A549 (cell line): Measurements from ENCODE around the gene PHIP.

Experiments
- BHLHE40 ChIP-seq: IDR thresholded peaks from 2 replicates; pipeline ENCODE4 v1.6.1; 2012; ENCODE audit warnings: low read depth, low read length, inconsistent platforms
- CEBPB ChIP-seq, 2 experiments: fragments of >200 bp in 1 of 2; sonication (Bioruptor Twin) in 1 of 2; formaldehyde crosslinking in 1 of 2; IDR thresholded peaks; 2 replicates each; pipeline ENCODE4 v1.6.1; 2012 to 2016
- CHD2 ChIP-seq: fragments of 150-350 bp; IDR thresholded peaks from 2 replicates; pipeline ENCODE4 v1.6.1; 2014; ENCODE audit warnings: low read length; ENCODE audit not compliant: partially characterized antibody
- CTCF ChIP-seq: fragments of >200 bp; sonication (Bioruptor Twin); formaldehyde crosslinking; IDR thresholded peaks from 3 replicates; pipeline ENCODE4 v1.5.1; 2016
- FOSB ChIP-seq: fragments of 250-450 bp; sonication (Bioruptor Pico); IDR thresholded peaks from 2 replicates; pipeline ENCODE4 v1.5.0; 2020; ENCODE audit warnings: mild to moderate bottlenecking, moderate library complexity
- KDM5A ChIP-seq: fragments of 200-600 bp; sonication (generic); IDR thresholded peaks from 2 replicates; pipeline ENCODE4 v1.6.1; 2016; ENCODE audit warnings: antibody characterized with exemption, mild to moderate bottlenecking
- MAX ChIP-seq: IDR thresholded peaks from 2 replicates; pipeline ENCODE4 v1.6.1; 2012
- NFE2L2 ChIP-seq: fragments of 150-350 bp; conservative IDR thresholded peaks from 2 replicates; pipeline ENCODE4 v1.6.1; 2014; ENCODE audit warnings: low read length
- POLR2AphosphoS2 ChIP-seq: conservative IDR thresholded peaks from 2 replicates; pipeline ENCODE4 v1.6.1; 2012; ENCODE audit warnings: low read length, improper control_type of control experiment, inconsistent platforms
- RAD21 ChIP-seq, 2 experiments: fragments of >200 bp in 1 of 2; sonication (Bioruptor Twin) in 1 of 2; formaldehyde crosslinking in 1 of 2; IDR thresholded peaks in 1 of 2; conservative IDR thresholded peaks in 1 of 2; 2 replicates in 1 of 2; 3 replicates in 1 of 2; pipeline ENCODE4 v1.6.1; 2012 to 2018; ENCODE audit warnings: inconsistent platforms in 1 of 2
- RFX5 ChIP-seq: fragments of 450-650 bp; IDR thresholded peaks from 2 replicates; pipeline ENCODE4 v1.7.1; 2014; ENCODE audit warnings: antibody characterized with exemption, mild to moderate bottlenecking, moderate library complexity
- SMC3 ChIP-seq: fragments of >200 bp; sonication (Bioruptor Twin); formaldehyde crosslinking; IDR thresholded peaks from 3 replicates; pipeline ENCODE4 v1.6.1; 2018; ENCODE audit warnings: inconsistent platforms
- TF ChIP-seq, protein P1 (sequence below): IDR thresholded peaks from 2 replicates; pipeline ENCODE4 v1.6.1; 2012; ENCODE audit warnings: low read depth, borderline replicate concordance
- TF ChIP-seq, protein P2 (sequence below): fragments of 200-600 bp; sonication (generic); IDR thresholded peaks from 2 replicates; pipeline ENCODE4 v1.6.1; 2016; ENCODE audit warnings: antibody characterized with exemption, mild to moderate bottlenecking, moderate library complexity

GRCh38 chr6:79079561-79080041 lies 1.5 kb upstream of the PHIP start:
- TF ChIP-seq CTCF: no peak
- no peak for TF ChIP-seq RFX5
- TF ChIP-seq, protein P1, sequence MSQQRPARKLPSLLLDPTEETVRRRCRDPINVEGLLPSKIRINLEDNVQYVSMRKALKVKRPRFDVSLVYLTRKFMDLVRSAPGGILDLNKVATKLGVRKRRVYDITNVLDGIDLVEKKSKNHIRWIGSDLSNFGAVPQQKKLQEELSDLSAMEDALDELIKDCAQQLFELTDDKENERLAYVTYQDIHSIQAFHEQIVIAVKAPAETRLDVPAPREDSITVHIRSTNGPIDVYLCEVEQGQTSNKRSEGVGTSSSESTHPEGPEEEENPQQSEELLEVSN: no peak
- no peak for TF ChIP-seq KDM5A
- TF ChIP-seq CHD2: no peak
- TF ChIP-seq, protein P2, sequence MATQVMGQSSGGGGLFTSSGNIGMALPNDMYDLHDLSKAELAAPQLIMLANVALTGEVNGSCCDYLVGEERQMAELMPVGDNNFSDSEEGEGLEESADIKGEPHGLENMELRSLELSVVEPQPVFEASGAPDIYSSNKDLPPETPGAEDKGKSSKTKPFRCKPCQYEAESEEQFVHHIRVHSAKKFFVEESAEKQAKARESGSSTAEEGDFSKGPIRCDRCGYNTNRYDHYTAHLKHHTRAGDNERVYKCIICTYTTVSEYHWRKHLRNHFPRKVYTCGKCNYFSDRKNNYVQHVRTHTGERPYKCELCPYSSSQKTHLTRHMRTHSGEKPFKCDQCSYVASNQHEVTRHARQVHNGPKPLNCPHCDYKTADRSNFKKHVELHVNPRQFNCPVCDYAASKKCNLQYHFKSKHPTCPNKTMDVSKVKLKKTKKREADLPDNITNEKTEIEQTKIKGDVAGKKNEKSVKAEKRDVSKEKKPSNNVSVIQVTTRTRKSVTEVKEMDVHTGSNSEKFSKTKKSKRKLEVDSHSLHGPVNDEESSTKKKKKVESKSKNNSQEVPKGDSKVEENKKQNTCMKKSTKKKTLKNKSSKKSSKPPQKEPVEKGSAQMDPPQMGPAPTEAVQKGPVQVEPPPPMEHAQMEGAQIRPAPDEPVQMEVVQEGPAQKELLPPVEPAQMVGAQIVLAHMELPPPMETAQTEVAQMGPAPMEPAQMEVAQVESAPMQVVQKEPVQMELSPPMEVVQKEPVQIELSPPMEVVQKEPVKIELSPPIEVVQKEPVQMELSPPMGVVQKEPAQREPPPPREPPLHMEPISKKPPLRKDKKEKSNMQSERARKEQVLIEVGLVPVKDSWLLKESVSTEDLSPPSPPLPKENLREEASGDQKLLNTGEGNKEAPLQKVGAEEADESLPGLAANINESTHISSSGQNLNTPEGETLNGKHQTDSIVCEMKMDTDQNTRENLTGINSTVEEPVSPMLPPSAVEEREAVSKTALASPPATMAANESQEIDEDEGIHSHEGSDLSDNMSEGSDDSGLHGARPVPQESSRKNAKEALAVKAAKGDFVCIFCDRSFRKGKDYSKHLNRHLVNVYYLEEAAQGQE: no peak
- TF ChIP-seq BHLHE40: no peak
- TF ChIP-seq NFE2L2: no peak
- no peak for TF ChIP-seq SMC3
- TF ChIP-seq RAD21 (conservative IDR thresholded peaks at IDR 0.05 in 1 of 2, IDR thresholded peaks at IDR 0.05 in 1 of 2): no peak
- TF ChIP-seq MAX: no peak
- TF ChIP-seq CEBPB (IDR thresholded peaks at IDR 0.05): no peak
- TF ChIP-seq FOSB (CRISPR knock-in tag): no peak
- TF ChIP-seq POLR2AphosphoS2: no peak
